ENCODE measurements around the gene RPLP1. TPM values are rescaled to one million over a fixed set of nuclear protein-coding genes. Genes with fewer than 3 reads are reported as not detected.

RPLP1 gene
- 697 and 726 TPM in 2 replicates for total RNA-seq

DNA sequence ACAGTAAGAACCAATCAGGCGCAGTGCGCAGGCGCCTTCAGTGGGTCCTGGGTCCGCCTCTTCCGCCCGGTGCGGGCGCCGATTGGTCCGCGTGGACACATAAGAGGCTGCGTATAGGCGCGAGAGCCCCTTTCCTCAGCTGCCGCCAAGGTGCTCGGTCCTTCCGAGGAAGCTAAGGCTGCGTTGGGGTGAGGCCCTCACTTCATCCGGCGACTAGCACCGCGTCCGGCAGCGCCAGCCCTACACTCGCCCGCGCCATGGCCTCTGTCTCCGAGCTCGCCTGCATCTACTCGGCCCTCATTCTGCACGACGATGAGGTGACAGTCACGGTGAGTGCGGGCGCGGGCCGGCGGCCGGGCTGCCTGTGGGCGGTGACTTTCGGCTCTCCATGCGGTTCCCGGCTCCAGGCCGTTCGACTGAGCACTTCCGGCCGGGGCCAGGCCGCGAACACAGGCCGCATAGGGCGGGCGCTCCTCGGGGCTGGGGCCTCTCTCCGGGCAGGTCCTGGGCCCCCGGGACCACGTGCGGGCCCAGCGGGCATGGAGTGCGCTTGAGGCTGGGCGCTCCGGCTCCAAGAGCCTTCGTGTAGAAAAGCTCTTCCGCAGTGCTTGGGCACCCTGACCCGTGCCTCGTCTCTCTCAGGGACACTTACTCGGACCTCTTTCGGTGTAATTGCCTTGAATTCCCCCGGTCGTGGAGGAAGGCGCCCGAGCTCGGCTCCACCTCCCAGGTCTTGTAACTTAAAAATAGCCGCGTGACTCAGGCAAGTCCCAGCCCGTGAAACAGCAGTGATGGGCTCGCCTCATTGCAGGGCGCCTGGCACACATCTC lies at the start of gene RPLP1:
TSS of gene RPLP1 (plus strand) at position 127 of the 830 bp plus-strand sequence. CDS start at position 258, 131 bp downstream.

DNA sequence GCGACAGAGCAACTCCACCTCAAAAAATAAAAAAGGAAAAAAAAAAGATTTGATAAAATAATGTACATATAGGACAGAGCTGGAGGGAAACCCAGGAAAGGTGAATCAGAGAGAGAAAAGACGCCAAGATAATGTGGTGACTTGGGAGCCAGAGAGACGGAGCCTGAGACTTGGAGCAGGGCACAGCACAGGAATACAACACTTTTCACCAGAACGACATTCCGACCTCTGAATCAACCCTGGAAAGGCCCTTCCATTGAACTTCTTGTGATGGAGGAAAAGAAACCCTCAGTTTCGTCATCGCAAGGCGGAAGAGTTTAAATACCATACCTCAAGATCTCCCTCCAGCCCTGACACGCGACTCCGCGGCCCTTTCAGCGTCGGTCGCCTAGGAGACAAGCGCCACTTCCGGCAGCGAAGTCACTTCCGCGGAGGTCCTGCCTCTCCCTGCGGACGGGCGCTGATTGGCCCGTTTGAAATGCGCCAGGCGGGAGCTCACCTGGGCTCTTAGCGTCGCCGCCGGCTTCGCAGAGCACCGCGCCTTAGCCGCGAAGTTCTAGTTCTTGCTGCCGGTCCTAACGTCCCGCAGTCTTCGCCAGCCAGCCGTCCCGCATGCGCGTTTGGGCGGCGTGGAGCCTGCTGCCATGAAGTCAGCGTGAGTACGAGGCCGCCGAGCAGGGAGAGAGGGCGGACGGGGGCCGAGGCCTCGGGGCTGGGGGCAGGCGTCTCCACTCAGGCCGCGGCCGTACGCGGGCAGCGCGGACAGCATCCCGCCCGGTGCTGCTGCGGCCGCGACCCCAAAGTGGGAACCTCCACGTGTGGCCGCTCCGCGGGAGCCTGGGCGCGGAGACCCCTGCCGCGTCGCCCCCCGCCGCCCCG lies 38.6 kb upstream of the RPLP1 start, which contains the start of gene KIF23:
TSS of gene KIF23 (plus strand) at position 528 of the 879 bp plus-strand sequence. CDS start at position 645, 117 bp downstream.

Other genes starting within 250 kb of the RPLP1 start
- 0.47 TPM in 1 of 2 replicates, not detected in the other for gene PAQR5, start 153.9 kb upstream of the RPLP1 start, total RNA-seq
- gene KIF23, start 38.5 kb upstream of the RPLP1 start, total RNA-seq: 43.0 and 49.0 TPM in 2 replicates

Measured in mammary microvascular endothelial cell (primary cell).